VCaP (cell line): Measurements from ENCODE around the gene USP17L30.
"Not testable (repeated sequence)": the region's sequence is repeated elsewhere in the genome, so short reads cannot be mapped to it uniquely, and the experiment has no call there.

ENCODE experiments used
- H3K27ac ChIP-seq: fragments of 450-650 bp; 2 replicates; pipeline ENCODE4 v1.5.1; 2017
- CTCF ChIP-seq: fragments of 450-650 bp; conservative IDR thresholded peaks from 2 replicates; pipeline ENCODE4 v1.5.1; 2017; ENCODE audit warnings: mild to moderate bottlenecking, moderate library complexity

Gene USP17L30

GRCh38 chr4:9362829-9363228, at the start of gene USP17L30:
USP17L30 (plus strand) TSS chr4:9363129; CDS start chr4:9363129, 0 bp downstream.
- H3K27ac ChIP-seq, result not testable (repeated sequence)

GRCh38 chr4:9324191-9324590, 38.7 kb upstream of the USP17L30 start:
- not testable (repeated sequence) for H3K27ac ChIP-seq

GRCh38 chr4:9324865-9325264, 38.1 kb upstream of the USP17L30 start, which contains the start of gene USP17L24:
USP17L24 (plus strand) TSS chr4:9325165; CDS start chr4:9325165, 0 bp downstream.
- not testable (repeated sequence) for H3K27ac ChIP-seq

- H3K27ac ChIP-seq, result not testable (repeated sequence)
Observed at GRCh38 chr4:9329611-9330010, 33.3 kb upstream of the USP17L30 start, which contains the start of gene USP17L25. USP17L25 (plus strand) TSS chr4:9329911; CDS start chr4:9329911, 0 bp downstream.

DNA sequence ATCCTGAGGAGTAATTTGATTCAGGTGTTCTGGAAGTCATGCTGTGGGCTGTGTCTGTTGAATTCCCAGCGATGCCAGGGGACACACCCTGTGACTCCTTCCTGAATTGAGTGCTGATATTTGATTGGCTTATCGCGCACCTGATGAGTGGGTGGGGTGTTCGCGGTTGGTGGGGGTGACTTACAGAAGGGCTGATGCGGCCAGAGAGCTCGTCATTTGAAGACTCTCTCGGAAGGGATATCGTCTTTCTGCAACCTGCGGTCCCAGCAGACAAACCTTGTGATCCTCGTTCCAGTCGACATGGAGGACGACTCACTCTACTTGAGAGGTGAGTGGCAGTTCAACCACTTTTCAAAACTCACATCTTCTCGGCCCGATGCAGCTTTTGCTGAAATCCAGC, 28.6 kb upstream of the USP17L30 start, which contains the start of gene USP17L26:
Gene USP17L26, plus strand, starts transcription at position 301 of the 400 bp plus-strand sequence. Its CDS starts 0 bp downstream, at position 301.
- H3K27ac ChIP-seq, result not testable (repeated sequence)

DNA sequence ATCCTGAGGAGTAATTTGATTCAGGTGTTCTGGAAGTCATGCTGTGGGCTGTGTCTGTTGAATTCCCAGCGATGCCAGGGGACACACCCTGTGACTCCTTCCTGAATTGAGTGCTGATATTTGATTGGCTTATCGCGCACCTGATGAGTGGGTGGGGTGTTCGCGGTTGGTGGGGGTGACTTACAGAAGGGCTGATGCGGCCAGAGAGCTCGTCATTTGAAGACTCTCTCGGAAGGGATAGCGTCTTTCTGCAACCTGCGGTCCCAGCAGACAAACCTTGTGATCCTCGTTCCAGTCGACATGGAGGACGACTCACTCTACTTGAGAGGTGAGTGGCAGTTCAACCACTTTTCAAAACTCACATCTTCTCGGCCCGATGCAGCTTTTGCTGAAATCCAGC, 23.8 kb upstream of the USP17L30 start, which contains the start of gene USP17L5:
Gene USP17L5, plus strand, starts transcription at position 301 of the 400 bp plus-strand sequence. Its CDS starts 0 bp downstream, at position 301.
- H3K27ac ChIP-seq, result not testable (repeated sequence)

DNA sequence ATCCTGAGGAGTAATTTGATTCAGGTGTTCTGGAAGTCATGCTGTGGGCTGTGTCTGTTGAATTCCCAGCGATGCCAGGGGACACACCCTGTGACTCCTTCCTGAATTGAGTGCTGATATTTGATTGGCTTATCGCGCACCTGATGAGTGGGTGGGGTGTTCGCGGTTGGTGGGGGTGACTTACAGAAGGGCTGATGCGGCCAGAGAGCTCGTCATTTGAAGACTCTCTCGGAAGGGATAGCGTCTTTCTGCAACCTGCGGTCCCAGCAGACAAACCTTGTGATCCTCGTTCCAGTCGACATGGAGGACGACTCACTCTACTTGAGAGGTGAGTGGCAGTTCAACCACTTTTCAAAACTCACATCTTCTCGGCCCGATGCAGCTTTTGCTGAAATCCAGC, 19.1 kb upstream of the USP17L30 start, which contains the start of gene USP17L27:
Gene USP17L27, plus strand, starts transcription at position 301 of the 400 bp plus-strand sequence. Its CDS starts 0 bp downstream, at position 301.
- not testable (repeated sequence) for H3K27ac ChIP-seq

DNA sequence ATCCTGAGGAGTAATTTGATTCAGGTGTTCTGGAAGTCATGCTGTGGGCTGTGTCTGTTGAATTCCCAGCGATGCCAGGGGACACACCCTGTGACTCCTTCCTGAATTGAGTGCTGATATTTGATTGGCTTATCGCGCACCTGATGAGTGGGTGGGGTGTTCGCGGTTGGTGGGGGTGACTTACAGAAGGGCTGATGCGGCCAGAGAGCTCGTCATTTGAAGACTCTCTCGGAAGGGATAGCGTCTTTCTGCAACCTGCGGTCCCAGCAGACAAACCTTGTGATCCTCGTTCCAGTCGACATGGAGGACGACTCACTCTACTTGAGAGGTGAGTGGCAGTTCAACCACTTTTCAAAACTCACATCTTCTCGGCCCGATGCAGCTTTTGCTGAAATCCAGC, 14.3 kb upstream of the USP17L30 start, which contains the start of gene USP17L28:
Gene USP17L28, plus strand, starts transcription at position 301 of the 400 bp plus-strand sequence. Its CDS starts 0 bp downstream, at position 301.
- H3K27ac ChIP-seq, result not testable (repeated sequence)

GRCh38 chr4:9350866-9351265, 12.1 kb upstream of the USP17L30 start:
- H3K27ac ChIP-seq, result not testable (repeated sequence)

GRCh38 chr4:9353338-9353737, 9.6 kb upstream of the USP17L30 start, which contains the start of gene USP17L29:
USP17L29 (plus strand) TSS chr4:9353638; CDS start chr4:9353638, 0 bp downstream.
- H3K27ac ChIP-seq, result not testable (repeated sequence)

- H3K27ac ChIP-seq, result not testable (repeated sequence)
Observed at GRCh38 chr4:9379881-9380280, 17.0 kb downstream of the USP17L30 start.

DNA sequence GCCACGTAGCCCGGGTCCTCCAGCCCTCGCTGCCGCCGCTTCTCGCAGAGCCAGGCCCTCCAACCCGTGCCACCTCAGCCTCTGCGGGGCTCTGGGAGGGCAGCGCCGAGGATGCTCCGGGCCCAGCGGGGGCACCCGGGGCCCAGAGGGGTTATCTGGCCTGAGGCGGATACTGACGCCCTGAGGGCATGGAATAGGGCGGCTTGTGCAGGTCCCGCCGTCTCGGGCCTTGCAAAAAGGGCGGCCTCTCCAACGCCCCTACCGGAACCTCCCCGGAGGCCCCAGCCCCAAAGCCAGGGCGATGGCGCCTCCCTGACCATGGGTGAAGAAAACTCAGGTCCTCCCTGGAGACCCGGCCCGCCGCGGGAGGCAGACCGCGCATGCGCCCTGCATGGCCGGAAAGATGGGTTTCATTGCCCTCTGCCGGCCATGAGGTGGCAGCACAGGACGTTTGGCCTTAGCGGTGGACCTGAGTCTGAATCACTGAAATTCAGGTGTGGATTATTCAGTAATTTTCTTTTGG, 18.1 kb downstream of the USP17L30 start:
- TF ChIP-seq CTCF, result peak; percentile 74
- H3K27ac ChIP-seq, result not testable (repeated sequence)

DNA sequence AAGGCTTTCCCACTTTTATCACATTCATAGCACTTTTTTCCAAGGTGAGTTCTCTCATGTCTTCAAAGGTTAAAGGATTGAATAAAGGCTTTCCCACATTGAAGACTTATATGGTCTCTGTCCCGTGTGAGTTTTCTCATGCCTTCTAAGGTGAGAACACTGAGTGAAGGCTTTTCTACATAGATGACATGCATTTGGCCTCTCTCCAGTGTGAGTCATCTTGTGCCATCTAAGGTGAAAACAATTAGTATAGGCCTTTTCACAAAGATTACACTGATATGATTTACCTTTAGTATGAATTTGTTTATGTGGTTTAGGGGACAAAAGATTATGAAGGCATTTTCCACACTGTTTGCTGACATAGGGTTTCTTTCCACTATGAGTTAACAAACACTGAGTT, 21.2 kb downstream of the USP17L30 start:
- TF ChIP-seq CTCF, result no peak
- H3K27ac ChIP-seq, result no peak overlapping the region

DNA sequence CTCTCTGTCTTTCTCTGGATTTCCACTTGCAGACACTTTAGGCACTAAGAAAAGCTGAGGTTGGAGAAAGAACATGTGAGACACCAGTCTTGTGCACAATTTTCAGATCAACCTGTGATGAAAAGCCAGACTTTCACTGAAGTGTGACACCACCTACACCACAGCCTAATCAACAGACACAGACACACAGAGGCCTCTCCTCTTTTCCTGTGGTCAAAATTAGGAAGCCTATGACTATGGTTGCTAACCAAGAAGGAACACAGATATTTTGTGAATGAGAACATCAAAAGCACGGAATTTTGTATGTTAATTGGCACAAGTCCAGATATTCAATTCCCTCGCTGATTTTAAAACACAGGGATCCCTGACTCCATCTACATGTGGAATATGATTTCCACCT, 26.1 kb downstream of the USP17L30 start:
- H3K27ac ChIP-seq, result not testable (repeated sequence)

DNA sequence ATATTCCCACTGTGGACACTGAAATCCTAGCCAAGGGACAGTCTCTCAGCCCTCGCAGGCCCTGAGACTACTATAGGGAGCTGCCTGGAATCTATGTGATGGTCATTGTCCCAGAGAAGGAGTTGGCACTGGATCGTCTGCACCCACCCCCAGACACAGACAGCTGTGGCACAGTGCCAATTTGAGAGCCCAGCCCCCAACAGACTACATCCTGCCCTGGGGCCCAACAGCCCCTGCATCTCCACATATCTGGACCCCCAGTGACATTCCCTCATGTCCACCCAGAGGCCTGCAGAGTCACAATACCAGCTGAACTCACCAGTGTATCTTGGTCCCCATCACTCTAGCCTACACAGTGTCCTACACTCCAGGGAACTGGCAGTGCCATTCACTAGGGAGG, 42.8 kb downstream of the USP17L30 start:
- not testable (repeated sequence) for H3K27ac ChIP-seq

DNA sequence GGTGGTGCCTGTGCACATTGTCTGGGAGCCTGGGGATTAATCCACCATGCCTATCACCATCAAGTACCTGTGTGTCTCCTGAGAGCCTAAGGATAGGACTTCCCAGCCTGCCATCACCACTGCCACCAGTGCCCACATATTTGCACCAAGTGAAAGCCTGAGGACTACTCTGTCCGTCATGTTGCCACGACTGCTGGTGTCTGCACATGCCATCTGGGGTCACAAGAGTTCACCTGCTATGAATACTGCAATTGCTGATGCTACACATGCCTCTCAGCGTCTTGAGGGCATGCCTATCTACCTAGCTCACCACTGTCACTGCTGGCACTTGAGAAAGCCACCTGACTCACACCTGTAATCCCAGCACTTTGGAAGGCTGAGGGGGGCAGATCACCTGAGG, 43.6 kb downstream of the USP17L30 start:
- H3K27ac ChIP-seq, result not testable (repeated sequence)
